H1 (cell line): ENCODE results near the gene APOL6. TPM values are rescaled to one million over a fixed set of nuclear protein-coding genes. Genes with fewer than 3 reads are reported as not detected.

ENCODE experiments used
- CTCF ChIA-PET: fragments of 300-600 bp; sonication (Branson Sonifier 250); formaldehyde crosslinking; loops from one replicate; lab custom pipeline; 2021; ENCODE audit not compliant: partially characterized antibody; lab: Charles Lee
- POLR2A ChIA-PET: fragments of 300-600 bp; sonication (Branson Sonifier 250); formaldehyde crosslinking; loops from one replicate; lab custom pipeline; 2021; ENCODE audit warnings: inconsistent platforms; ENCODE audit not compliant: partially characterized antibody; lab: Charles Lee
- DNase-seq, 2 experiments: peaks; one replicate each; pipeline versions ENCODE4 v3.0.0 to v3.0.0-alpha.2; 2010 to 2022; ENCODE audit warnings: low spot score in 2 of 2, low read depth in 1 of 2, mixed read lengths in 1 of 2
- FAIRE-seq: peaks from 2 replicates; lab custom pipeline; 2011; peaks lifted over from hg19 to GRCh38; lab: Jason Lieb, UNC
- H2AFZ ChIP-seq: 2 replicates; pipeline ENCODE4 v1.8.1; 2012; ENCODE audit warnings: low read length, inconsistent platforms
- H2AK5ac ChIP-seq: 2 replicates; pipeline ENCODE4 v1.6.1; 2013; ENCODE audit warnings: low read depth, low read length
- H2BK120ac ChIP-seq: replicated peaks from 2 replicates; pipeline ENCODE3; 2013; ENCODE audit warnings: low read depth, low read length, inconsistent platforms
- H2BK12ac ChIP-seq: 2 replicates; pipeline ENCODE4 v1.6.1; 2013; ENCODE audit warnings: low read depth, low read length
- H2BK15ac ChIP-seq: 2 replicates; pipeline ENCODE4 v1.6.1; 2013; ENCODE audit warnings: low read length
- H2BK20ac ChIP-seq: 2 replicates; pipeline ENCODE4 v1.6.1; 2013; ENCODE audit warnings: low read length
- H2BK5ac ChIP-seq: 2 replicates; pipeline ENCODE4 v1.6.1; 2013; ENCODE audit warnings: low read depth, low read length
- H3K14ac ChIP-seq: 2 replicates; pipeline ENCODE4 v1.6.1; 2013; ENCODE audit warnings: inconsistent platforms; ENCODE audit not compliant: insufficient read length
- H3K18ac ChIP-seq: 2 replicates; pipeline ENCODE4 v1.6.1; 2013; ENCODE audit warnings: low read length; ENCODE audit errors: extremely low read depth
- H3K23ac ChIP-seq: 2 replicates; pipeline ENCODE4 v1.6.1; 2013; ENCODE audit warnings: inconsistent platforms; ENCODE audit not compliant: insufficient read length
- H3K23me2 ChIP-seq: 2 replicates; pipeline ENCODE4 v1.6.1; 2013; ENCODE audit warnings: low read depth, low read length
- H3K27ac ChIP-seq: 2 replicates; pipeline ENCODE4 v1.6.1; 2011; ENCODE audit warnings: low read depth, low read length, inconsistent platforms
- H3K27me3 ChIP-seq, 4 experiments: replicated peaks in 1 of 4; 1 replicate in 1 of 4; 2 replicates in 3 of 4; pipeline versions ENCODE4 v1.6.1 to v1.8.1; 2011 to 2013; ENCODE audit warnings: low read length in 3 of 4, mild to moderate bottlenecking in 3 of 4, inconsistent platforms in 2 of 4, mixed read lengths in 2 of 4, moderate library complexity in 1 of 4; ENCODE audit not compliant: control insufficient read depth in 3 of 4, insufficient read depth in 3 of 4; ENCODE audit errors: extremely low read depth in 1 of 4
- H3K36me3 ChIP-seq, 4 experiments: 2 replicates each; pipeline versions ENCODE4 v1.6.1 to v1.8.1; 2011 to 2013; ENCODE audit warnings: mild to moderate bottlenecking in 4 of 4, low read length in 3 of 4, moderate library complexity in 2 of 4, control low read depth in 1 of 4, inconsistent platforms in 1 of 4; ENCODE audit not compliant: insufficient read depth in 4 of 4, control insufficient read depth in 2 of 4
- H3K4ac ChIP-seq: replicated peaks from 2 replicates; pipeline ENCODE3; 2013; ENCODE audit warnings: low read length, low read depth, mixed read lengths, inconsistent platforms; ENCODE audit not compliant: insufficient read length
- H3K4me1 ChIP-seq, 4 experiments: replicated peaks in 1 of 4; 1 replicate in 1 of 4; 2 replicates in 3 of 4; pipeline versions ENCODE4 v1.6.1 to v1.8.1; 2011 to 2013; ENCODE audit warnings: low read length in 3 of 4, inconsistent platforms in 2 of 4, mixed read lengths in 1 of 4; ENCODE audit not compliant: insufficient read depth in 4 of 4, control insufficient read depth in 3 of 4
- H3K4me2 ChIP-seq, 2 experiments: 2 replicates each; pipeline versions ENCODE4 v1.6.1 to v1.8.1; 2011 to 2013; ENCODE audit warnings: low read depth in 2 of 2, low read length in 2 of 2, control low read depth in 1 of 2, inconsistent platforms in 1 of 2, mild to moderate bottlenecking in 1 of 2; ENCODE audit not compliant: insufficient read depth in 1 of 2
- H3K4me3 ChIP-seq, 4 experiments: fragments of 200-600, 300-600 bp in 1 of 4; sonication (generic), shearing (Covaris generic), sonication (Bioruptor Twin) in 1 of 4; 2 replicates each; pipeline versions ENCODE4 v1.5.1 to v1.8.1; 2011 to 2016; ENCODE audit warnings: low read length in 4 of 4, low read depth in 3 of 4, control low read depth in 2 of 4, inconsistent platforms in 2 of 4, mild to moderate bottlenecking in 2 of 4, mixed read lengths in 1 of 4, moderate library complexity in 1 of 4; ENCODE audit not compliant: insufficient read depth in 2 of 4; ENCODE audit errors: extremely low read depth in 1 of 4
- H3K56ac ChIP-seq: replicated peaks from 2 replicates; pipeline ENCODE3; 2013; ENCODE audit warnings: low read depth, mild to moderate bottlenecking, mixed read lengths, low read length, inconsistent platforms; ENCODE audit not compliant: insufficient read length
- H3K79me1 ChIP-seq: 2 replicates; pipeline ENCODE4 v1.6.1; 2013; ENCODE audit warnings: low read depth, low read length, control low read depth
- H3K79me2 ChIP-seq, 2 experiments: 2 replicates each; pipeline versions ENCODE4 v1.6.1 to v1.8.1; 2012 to 2013; ENCODE audit warnings: low read length in 2 of 2, mild to moderate bottlenecking in 2 of 2, inconsistent platforms in 1 of 2; ENCODE audit not compliant: insufficient read depth in 2 of 2, control insufficient read depth in 1 of 2
- H3K9ac ChIP-seq, 4 experiments: replicated peaks in 1 of 4; 1 replicate in 1 of 4; 2 replicates in 3 of 4; pipeline versions ENCODE4 v1.6.1 to v1.8.1; 2011 to 2013; ENCODE audit warnings: low read depth in 3 of 4, low read length in 3 of 4, control low read depth in 2 of 4, mild to moderate bottlenecking in 2 of 4, moderate library complexity in 2 of 4, inconsistent platforms in 1 of 4; ENCODE audit errors: extremely low read depth in 1 of 4
- H3K9me3 ChIP-seq, 2 experiments: 2 replicates each; pipeline versions ENCODE4 v1.6.1 to v1.8.1; 2012 to 2013; ENCODE audit warnings: mild to moderate bottlenecking in 2 of 2, moderate library complexity in 2 of 2, control low read depth in 1 of 2, inconsistent platforms in 1 of 2, low read depth in 1 of 2, low read length in 1 of 2, mixed read lengths in 1 of 2; ENCODE audit not compliant: insufficient read depth in 2 of 2
- H4K20me1 ChIP-seq, 2 experiments: replicated peaks in 1 of 2; 2 replicates each; pipeline versions ENCODE3 to v1.8.1; 2011 to 2013; ENCODE audit warnings: inconsistent platforms in 2 of 2, low read length in 2 of 2, mild to moderate bottlenecking in 1 of 2; ENCODE audit not compliant: insufficient read depth in 2 of 2, control insufficient read depth in 1 of 2
- H4K5ac ChIP-seq: 2 replicates; pipeline ENCODE4 v1.6.1; 2013; ENCODE audit warnings: low read length, low read depth, mixed read lengths, inconsistent platforms; ENCODE audit not compliant: insufficient read length
- H4K8ac ChIP-seq: 2 replicates; pipeline ENCODE4 v1.8.0; 2013; ENCODE audit warnings: mild to moderate bottlenecking, moderate library complexity, low read length, inconsistent platforms; ENCODE audit not compliant: insufficient read depth; ENCODE audit errors: extremely low read depth
- H4K91ac ChIP-seq: replicated peaks from 2 replicates; pipeline ENCODE3; 2013; ENCODE audit warnings: low read length, mixed read lengths, inconsistent platforms; ENCODE audit not compliant: insufficient read length
- BACH1 ChIP-seq: IDR thresholded peaks from 2 replicates; pipeline ENCODE4 v1.6.1; 2012; ENCODE audit warnings: low read length, improper control_type of control experiment
- BRCA1 ChIP-seq: IDR thresholded peaks from 2 replicates; pipeline ENCODE4 v1.6.1; 2012; ENCODE audit warnings: low read depth, low read length, improper control_type of control experiment
- EP300 ChIP-seq, 2 experiments: IDR thresholded peaks; 1 replicate in 1 of 2; 2 replicates in 1 of 2; pipeline ENCODE4 v1.6.1; 2011 to 2012; ENCODE audit warnings: low read depth in 2 of 2, low read length in 2 of 2, mild to moderate bottlenecking in 2 of 2, borderline replicate concordance in 1 of 2, inconsistent platforms in 1 of 2, moderate library complexity in 1 of 2
- GABPA ChIP-seq: IDR thresholded peaks from 2 replicates; pipeline ENCODE4 v1.6.1; 2011; ENCODE audit warnings: mild to moderate bottlenecking, low read length, moderate library complexity, borderline replicate concordance; ENCODE audit not compliant: insufficient read depth
- POLR2AphosphoS5 ChIP-seq: IDR thresholded peaks from 2 replicates; pipeline ENCODE4 v1.6.1; 2011; ENCODE audit warnings: low read depth, low read length
- SP1 ChIP-seq: IDR thresholded peaks from 2 replicates; pipeline ENCODE4 v1.6.1; 2011; ENCODE audit warnings: low read depth, low read length
- TEAD4 ChIP-seq: IDR thresholded peaks from 2 replicates; pipeline ENCODE4 v1.6.1; 2012; ENCODE audit warnings: low read depth, low read length, inconsistent platforms, mixed read lengths
- polyA plus RNA-seq, 7 experiments: library from polyadenylated mRNA; depleted of rRNA in 3 of 7; stranded (reverse) in 5 of 7; unstranded in 2 of 7; fragments of >200 nt in 5 of 7; fragments of 200-250 nt in 2 of 7; gene quantifications; 1 replicate in 5 of 7; 2 replicates in 1 of 7; 4 replicates in 1 of 7; pipeline versions ENCODE4 v1.2.1 to v1.2.3, GENCODE V29; 2011 to 2013; ENCODE audit warnings: missing spikeins in 2 of 7, mixed read lengths in 2 of 7
- total RNA-seq: library from RNA; stranded (reverse); fragmentation: NEBNext Ultra II Directional; extraction: Animal tissue kit (Norgen Biotek cat#: 25700); gene quantifications from 2 replicates; pipeline ENCODE4 v1.2.1, GENCODE V29; 2021
- TF ChIP-seq, protein P1 (sequence below): IDR thresholded peaks from 2 replicates; pipeline ENCODE4 v1.6.1; 2012; ENCODE audit warnings: inconsistent platforms

APOL6 gene
- total and polyA plus RNA-seq, 2 of the 8 experiments (the other 6 are each of a cell fraction or from before 2014, with no cell fraction given) = 0.06 to 0.13 TPM

DNA sequence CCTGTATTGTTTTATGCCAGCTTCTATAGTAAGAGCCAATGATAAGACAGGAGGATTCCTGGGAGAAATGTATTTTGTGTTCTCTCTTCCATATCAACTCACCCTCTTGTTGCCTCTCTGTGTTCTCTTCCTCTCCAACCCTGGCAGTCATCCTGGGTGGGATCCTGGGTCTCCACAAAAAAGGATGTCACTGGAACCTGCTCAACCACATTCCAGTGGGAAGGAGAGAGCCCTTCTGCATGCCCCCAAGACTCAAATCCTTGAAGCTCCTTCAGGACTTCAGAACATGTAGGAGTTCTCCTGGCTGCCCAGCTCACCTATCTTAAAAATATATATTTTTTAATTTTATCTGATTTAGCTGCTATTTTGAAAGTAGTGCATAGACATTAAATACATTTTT lies 26.1 kb downstream of the APOL6 start:
- FAIRE-seq (no peak), DNase-seq (no peak)
- H3K9ac ChIP-seq = no peak overlapping the region
- H4K20me1 ChIP-seq = no peaks in the 10 kb centered on the region
- no peak overlapping the region for H2BK20ac ChIP-seq
- H3K23ac ChIP-seq = no peak overlapping the region
- no peak overlapping the region for H2AK5ac ChIP-seq
- no peaks in the 10 kb centered on the region for H3K27me3 ChIP-seq
- H2BK120ac ChIP-seq = no peak overlapping the region
- H2BK12ac ChIP-seq = no peak overlapping the region
- H3K4me3 ChIP-seq = peak overlapping the region in 1 of 4 experiments; percentile 35; a peak in 2 of 8 replicates
- H3K79me2 ChIP-seq = no peaks in the 10 kb centered on the region
- H3K18ac ChIP-seq = no peak overlapping the region
- no peak overlapping the region for H3K56ac ChIP-seq
- no peak overlapping the region for H4K8ac ChIP-seq
- no peak overlapping the region for H3K14ac ChIP-seq
- H2AFZ ChIP-seq = no peak overlapping the region
- peaks cover 0 to 18% (median 9%) of the 10 kb centered on the region in 4 experiments; a peak in 4 of 7 replicates for H3K4me1 ChIP-seq
- no peak overlapping the region for H4K5ac ChIP-seq
- H3K36me3 ChIP-seq = peaks cover 0 to 3% (median 0%) of the 10 kb centered on the region in 4 experiments; a peak in 1 of 8 replicates
- H4K91ac ChIP-seq = no peak overlapping the region
- no peak overlapping the region for H3K27ac ChIP-seq
- H3K4ac ChIP-seq = no peak overlapping the region
- CTCF ChIA-PET = interaction anchor here (1.1 kb wide), 1 partner anchor 11 kb away, joined by 4 read pairs; no protein-coding TSS in a partner anchor
- no peak overlapping the region for H2BK15ac ChIP-seq
- H3K79me1 ChIP-seq = no peaks in the 10 kb centered on the region
- H3K23me2 ChIP-seq = no peaks in the 10 kb centered on the region
- peak overlapping the region in 1 of 2 experiments; percentile 49; a peak in 2 of 4 replicates for H3K4me2 ChIP-seq
- POLR2A ChIA-PET = interaction anchor here (1.3 kb wide), 1 partner anchor 10 kb away, joined by 3 read pairs; no protein-coding TSS in a partner anchor
- peaks cover 0 to 19% of the 10 kb centered on the region in 2 experiments; a peak in 3 of 4 replicates for H3K9me3 ChIP-seq
- H2BK5ac ChIP-seq = no peak overlapping the region; the same call in 1 of the 2 replicates
- TF ChIP-seq BACH1 (no peak), TEAD4 (peak; percentile 78), POLR2AphosphoS5 (no peak), EP300 (IDR thresholded peaks at IDR 0.05; ENCODE audit: borderline replicate concordance in 1 of 2, low read depth in 2 of 2, low read length in 2 of 2) (no peak), GABPA (no peak), BRCA1 (no peak), SP1 (0 out of 2 replicates have a peak, but pooled peaks have one; percentile 15)
- TF ChIP-seq, protein P1, sequence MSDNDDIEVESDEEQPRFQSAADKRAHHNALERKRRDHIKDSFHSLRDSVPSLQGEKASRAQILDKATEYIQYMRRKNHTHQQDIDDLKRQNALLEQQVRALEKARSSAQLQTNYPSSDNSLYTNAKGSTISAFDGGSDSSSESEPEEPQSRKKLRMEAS = no peak
